Activated T-helper 2 cell treated with anti-CD3 and anti-CD28 coated beads, Interferon-gamma antibody, Interleukin-2, Interleukin-4, amounts not matched to agents 10 μg/mL and 5 μg/mL and 100 μg/mL, durations not matched to agents 14 hours and 24 hours and 36 hours (primary cell): ENCODE data around the gene PUM2. TPM values are rescaled to one million over a fixed set of nuclear protein-coding genes. Genes with fewer than 3 reads are reported as not detected.
"Not testable (repeated sequence)": the region's sequence is repeated elsewhere in the genome, so short reads cannot be mapped to it uniquely, and the experiment has no call there.

ENCODE experiments used
- DNase-seq: peaks from one replicate; pipeline ENCODE4 v3.0.0; 2021; ENCODE audit warnings: low spot score
- H3K27ac Mint-ChIP-seq: one replicate; pipeline ENCODE4 v1.8.0; 2021; ENCODE audit warnings: mixed read lengths
- H3K27me3 Mint-ChIP-seq: one replicate; pipeline ENCODE4 v1.8.0; 2021; ENCODE audit warnings: low read depth, mixed read lengths
- H3K36me3 Mint-ChIP-seq: one replicate; pipeline ENCODE4 v1.8.0; 2021; ENCODE audit warnings: low read depth, mixed read lengths
- H3K4me1 Mint-ChIP-seq: one replicate; pipeline ENCODE4 v1.8.0; 2021; ENCODE audit warnings: low read depth, mixed read lengths
- H3K4me3 Mint-ChIP-seq: one replicate; pipeline ENCODE4 v1.8.0; 2021; ENCODE audit warnings: low read depth, mild to moderate bottlenecking, moderate library complexity, mixed read lengths
- H3K9me3 Mint-ChIP-seq: one replicate; pipeline ENCODE4 v1.8.0; 2021; ENCODE audit warnings: mixed read lengths
- intact Hi-C: fragments of 100-400 bp; cut with micrococcal nuclease; formaldehyde crosslinking; loops from one replicate; pipeline ENCODE4 v1.15.1; 2023
- total RNA-seq: library from RNA; stranded (reverse); gene quantifications from 2 replicates; pipeline ENCODE4 v1.2.3, GENCODE V29; 2022

PUM2 gene
- total RNA-seq, 1 donor from 2014 or later: 121 TPM

DNA sequence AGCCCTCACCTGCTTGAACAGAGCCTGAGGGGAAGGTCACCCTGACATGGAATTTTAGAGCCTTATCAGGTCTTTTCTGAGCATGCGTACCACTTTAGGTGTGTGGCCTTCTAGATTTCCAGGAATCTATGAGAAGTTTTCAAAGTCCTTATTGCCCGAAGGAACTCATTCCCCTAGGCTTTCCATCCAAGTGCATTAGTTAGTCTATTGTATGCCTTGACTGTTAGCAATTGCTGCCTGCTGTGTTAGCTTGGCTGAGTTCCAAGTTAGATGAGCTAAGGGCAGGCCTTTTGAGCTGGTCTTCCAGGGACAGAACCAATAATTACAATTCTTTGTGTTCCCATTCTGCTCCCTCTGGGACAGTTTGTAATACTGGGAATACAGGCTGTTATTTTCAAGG, 30.8 kb upstream of the PUM2 start:
- Mint-ChIP-seq H3K36me3 (no peaks in the 10 kb centered on the region), H3K4me3 (no peak overlapping the region), H3K4me1 (peaks cover 3% of the 10 kb centered on the region), H3K9me3 (no peaks in the 10 kb centered on the region), H3K27ac (no peak overlapping the region), H3K27me3 (peaks cover 22% of the 10 kb centered on the region)
- DNase-seq: no peak
- intact Hi-C loops: no loop called here

DNA sequence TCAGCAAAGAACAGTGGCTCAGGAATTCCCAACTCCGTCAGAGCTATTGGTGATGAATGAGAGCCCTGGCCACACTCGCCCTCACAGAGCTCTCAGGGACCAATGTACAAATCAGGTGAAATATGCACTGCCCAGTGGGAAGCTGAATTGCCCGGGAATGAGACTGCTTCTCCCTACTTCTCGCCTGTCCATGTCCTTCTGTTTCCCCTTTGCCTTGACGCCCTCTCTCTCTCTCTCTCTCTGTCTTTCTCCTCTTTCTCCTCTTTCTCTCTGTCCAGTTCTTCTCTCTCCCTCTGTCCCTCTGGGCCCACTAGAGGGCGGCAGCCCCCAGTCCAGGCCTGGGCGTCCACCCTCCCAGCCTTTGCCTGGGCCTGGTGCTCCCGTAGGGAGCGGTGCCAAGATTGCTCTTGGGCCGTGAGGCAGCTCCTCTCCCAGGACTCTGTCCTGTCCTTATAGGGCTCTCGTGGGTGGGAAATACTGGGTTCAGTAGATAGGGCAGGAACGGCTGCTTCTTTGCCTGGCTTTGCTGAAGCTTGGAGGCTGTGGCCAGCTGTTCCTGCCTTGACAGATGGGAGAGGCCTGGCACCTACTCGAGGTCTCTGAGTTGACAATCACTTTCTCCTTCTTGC, 28.4 kb upstream of the PUM2 start:
- Mint-ChIP-seq H3K36me3 (no peaks in the 10 kb centered on the region), H3K9me3 (no peaks in the 10 kb centered on the region), H3K4me3 (no peak overlapping the region), H3K4me1 (peaks cover 3% of the 10 kb centered on the region), H3K27me3 (peaks cover 27% of the 10 kb centered on the region), H3K27ac (no peak overlapping the region)
- intact Hi-C loops: no loop called here
- no peak for DNase-seq

DNA sequence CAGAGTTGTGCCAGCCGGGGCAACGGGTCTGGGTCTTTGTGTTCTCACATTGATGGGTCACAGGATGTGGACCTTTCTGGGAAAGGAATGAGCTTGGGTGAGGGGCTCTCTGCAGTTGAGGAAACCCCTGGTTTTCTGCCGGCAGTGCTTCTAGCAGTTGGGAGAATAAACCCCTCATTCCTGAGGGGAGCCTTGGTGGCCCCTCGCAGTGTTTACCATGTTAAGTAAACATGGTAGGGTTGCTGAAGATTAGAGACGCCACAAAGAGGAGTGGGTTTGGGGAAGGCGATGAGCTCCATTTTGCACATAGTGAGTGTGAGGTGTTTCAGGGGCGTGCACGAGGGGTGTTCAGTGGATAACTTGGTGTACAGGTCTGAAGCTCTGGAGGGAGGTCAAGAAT, 27.7 kb upstream of the PUM2 start:
- no peaks in the 10 kb centered on the region for H3K36me3 Mint-ChIP-seq
- no peak overlapping the region for H3K4me3 Mint-ChIP-seq
- no peak overlapping the region for H3K27ac Mint-ChIP-seq
- no peak for DNase-seq
- intact Hi-C loops: no loop called here
- H3K4me1 Mint-ChIP-seq: peaks cover 3% of the 10 kb centered on the region
- peaks cover 27% of the 10 kb centered on the region for H3K27me3 Mint-ChIP-seq
- H3K9me3 Mint-ChIP-seq: no peaks in the 10 kb centered on the region

DNA sequence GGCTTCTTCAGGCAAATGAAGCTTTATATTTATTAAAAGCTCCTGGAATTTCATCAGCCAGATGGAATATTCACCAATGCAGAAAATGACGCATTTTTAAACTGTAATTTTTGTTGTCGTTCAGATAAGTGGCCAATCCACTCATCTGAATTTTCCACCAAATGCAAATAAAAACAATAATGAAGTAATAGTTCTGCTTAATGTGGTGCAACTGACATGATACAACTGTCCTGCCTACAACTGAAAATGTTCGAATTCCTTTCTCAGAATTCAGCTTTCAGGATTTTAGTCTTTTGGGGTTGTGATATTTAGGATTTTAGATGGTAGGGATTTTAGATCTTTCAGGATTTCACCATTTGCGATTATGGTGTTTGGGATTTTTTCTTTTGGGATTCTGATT, 27.1 kb upstream of the PUM2 start:
- no peak overlapping the region for H3K27ac Mint-ChIP-seq
- H3K4me3 Mint-ChIP-seq: no peak overlapping the region
- peaks cover 27% of the 10 kb centered on the region for H3K27me3 Mint-ChIP-seq
- no peaks in the 10 kb centered on the region for H3K9me3 Mint-ChIP-seq
- H3K36me3 Mint-ChIP-seq: no peaks in the 10 kb centered on the region
- no peak for DNase-seq
- H3K4me1 Mint-ChIP-seq: no peaks in the 10 kb centered on the region
- intact Hi-C loops: no loop called here

DNA sequence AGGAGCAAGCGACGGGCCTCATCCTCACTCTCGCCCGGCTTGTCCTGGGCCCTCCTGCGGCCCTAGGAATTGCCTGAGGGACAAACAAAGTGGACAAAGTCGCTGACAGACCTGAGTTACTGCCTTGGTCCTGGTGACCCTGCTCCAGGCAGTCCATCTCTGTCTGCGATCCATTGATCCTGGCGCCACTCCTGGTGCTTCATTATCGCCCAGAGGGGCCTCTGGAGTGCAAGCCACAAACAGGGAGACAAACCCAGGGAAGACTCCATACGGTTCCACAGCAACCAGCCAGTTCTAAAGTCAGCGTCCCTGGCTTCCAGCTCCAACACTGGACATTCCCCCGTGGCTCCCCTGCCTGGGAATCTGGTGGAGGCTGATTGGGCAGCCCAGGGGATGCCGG, 24.3 kb upstream of the PUM2 start:
- DNase-seq, H3K36me3 Mint-ChIP-seq, H3K4me1 Mint-ChIP-seq, H3K4me3 Mint-ChIP-seq, intact Hi-C loops, H3K27ac Mint-ChIP-seq: not testable (repeated sequence)
- H3K27me3 Mint-ChIP-seq: peaks cover 33% of the 10 kb centered on the region
- H3K9me3 Mint-ChIP-seq: peaks cover 11% of the 10 kb centered on the region

DNA sequence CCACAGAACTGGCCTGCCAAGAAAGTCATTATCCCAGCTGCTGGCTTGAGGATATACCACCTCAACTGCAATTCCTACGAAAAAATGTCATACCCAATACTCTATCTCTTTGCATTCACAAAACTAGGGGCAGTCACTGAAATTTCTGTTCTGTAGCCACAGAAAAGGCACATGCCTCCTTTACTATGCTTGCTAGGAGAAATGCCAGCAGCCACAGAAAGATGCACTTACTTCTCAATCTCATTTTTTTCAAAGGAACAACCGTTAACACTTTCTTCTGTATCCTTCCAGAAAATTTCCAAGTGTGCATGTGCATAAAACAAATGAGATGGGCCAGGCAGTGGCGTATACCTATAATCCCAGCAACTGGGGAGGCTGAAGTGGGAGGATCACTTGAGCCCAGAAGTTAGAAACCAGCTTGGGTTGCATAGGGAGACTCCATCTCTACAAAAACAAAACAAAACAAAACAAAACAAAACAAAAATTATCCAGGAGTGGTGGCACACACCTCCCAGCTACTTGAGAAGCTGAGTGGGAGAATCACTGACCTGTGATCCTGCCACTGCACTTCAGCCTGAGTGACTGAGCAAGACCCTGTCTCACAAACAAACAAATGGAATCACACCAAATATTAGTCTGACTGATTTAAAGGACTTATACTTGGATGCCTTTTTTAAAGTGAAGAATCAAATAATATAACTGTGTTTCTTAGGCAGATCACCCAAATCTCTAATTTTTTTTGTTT, 22.4 kb upstream of the PUM2 start:
- Mint-ChIP-seq H3K36me3 (peaks cover 12% of the 10 kb centered on the region), H3K4me1 (peaks cover 1% of the 10 kb centered on the region), H3K27ac (no peak overlapping the region), H3K9me3 (peaks cover 29% of the 10 kb centered on the region), H3K27me3 (peaks cover 28% of the 10 kb centered on the region), H3K4me3 (no peak overlapping the region)
- no peak for DNase-seq
- intact Hi-C loops: no loop called here

DNA sequence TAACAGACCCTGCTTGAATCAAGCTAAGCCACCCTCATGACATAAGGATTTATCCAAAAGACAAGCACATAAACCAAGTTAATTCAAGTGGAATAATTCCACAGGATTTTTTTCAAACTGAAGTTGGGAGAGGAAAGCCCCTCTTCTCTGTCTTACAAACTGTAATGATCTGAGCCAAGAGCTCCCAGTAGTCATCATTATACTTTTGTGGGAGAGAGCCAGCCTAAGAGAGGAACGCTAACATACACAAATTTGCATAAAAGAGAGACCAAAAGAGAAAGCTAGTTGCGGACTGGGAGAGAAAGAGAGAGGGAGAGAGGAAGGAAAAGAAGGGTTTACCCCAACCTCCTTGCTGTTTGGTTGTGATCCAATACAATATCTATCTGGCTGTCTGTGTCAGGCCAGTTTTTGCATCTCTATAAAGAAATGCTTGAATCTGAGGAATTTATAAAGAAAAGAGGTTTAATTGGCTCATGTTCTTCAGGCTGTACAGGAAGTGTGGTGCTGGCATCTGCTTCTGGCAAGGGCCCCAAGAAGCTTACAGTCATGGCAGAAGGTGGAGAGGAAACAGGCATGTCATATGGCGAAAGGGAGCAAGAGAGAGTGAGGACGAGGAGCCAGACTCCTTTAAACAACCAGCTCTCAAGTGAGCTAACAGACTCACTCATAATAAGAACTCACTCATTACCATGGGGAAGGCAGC, 20.8 kb upstream of the PUM2 start:
- Mint-ChIP-seq H3K4me1 (peaks cover 8% of the 10 kb centered on the region), H3K27ac (no peak overlapping the region), H3K9me3 (peaks cover 44% of the 10 kb centered on the region), H3K4me3 (no peak overlapping the region), H3K27me3 (peaks cover 22% of the 10 kb centered on the region), H3K36me3 (peaks cover 27% of the 10 kb centered on the region)
- intact Hi-C loops: no loop called here
- DNase-seq: no peak

DNA sequence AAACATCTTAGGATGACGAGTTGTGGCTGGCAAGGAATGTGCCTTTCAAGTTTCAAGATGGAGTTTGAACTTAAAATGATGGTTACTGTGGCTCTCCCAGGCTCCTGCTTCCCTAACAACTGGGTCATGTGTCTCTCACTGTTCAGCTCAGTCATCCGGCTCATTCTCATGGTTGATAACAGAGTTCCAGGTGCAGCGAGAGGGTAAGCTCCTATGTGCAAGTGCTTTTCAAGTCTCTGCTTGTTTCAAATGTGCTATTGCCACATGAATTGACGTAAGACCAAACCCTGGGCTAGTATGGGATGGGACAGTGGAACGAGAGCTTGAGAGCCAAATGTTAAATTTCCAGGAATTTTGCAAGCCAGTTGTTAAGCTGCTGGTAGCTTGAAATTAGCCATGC, 19.5 kb upstream of the PUM2 start:
- no peak overlapping the region for H3K4me3 Mint-ChIP-seq
- H3K27ac Mint-ChIP-seq: no peak overlapping the region
- peaks cover 44% of the 10 kb centered on the region for H3K9me3 Mint-ChIP-seq
- H3K27me3 Mint-ChIP-seq: peaks cover 16% of the 10 kb centered on the region
- intact Hi-C loops: no loop called here
- peaks cover 20% of the 10 kb centered on the region for H3K4me1 Mint-ChIP-seq
- DNase-seq: no peak
- H3K36me3 Mint-ChIP-seq: peaks cover 27% of the 10 kb centered on the region

DNA sequence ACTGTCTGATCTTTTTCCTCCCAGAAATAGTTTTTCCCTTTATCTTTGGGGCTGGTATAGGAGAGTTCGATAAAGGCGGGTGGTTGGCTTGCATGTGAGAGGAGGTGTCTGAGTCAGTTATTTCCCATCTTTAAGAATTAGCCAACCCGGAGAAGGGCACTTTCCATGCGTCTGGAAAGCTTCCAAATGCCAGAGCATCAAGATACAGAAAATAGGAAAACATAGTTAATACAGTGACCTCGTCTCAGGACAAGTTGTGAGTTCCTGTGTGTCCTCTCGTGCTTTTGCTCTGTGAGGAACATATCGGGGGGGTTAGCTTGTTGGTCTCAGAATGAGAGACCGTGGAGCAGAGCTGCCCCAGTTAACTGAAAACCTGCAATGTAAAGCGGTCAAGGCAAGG, 18.7 kb upstream of the PUM2 start:
- DNase-seq: no peak
- Mint-ChIP-seq H3K27me3 (peaks cover 16% of the 10 kb centered on the region), H3K27ac (no peak overlapping the region), H3K4me3 (no peak overlapping the region), H3K36me3 (peaks cover 27% of the 10 kb centered on the region), H3K4me1 (peaks cover 25% of the 10 kb centered on the region), H3K9me3 (peaks cover 44% of the 10 kb centered on the region)
- intact Hi-C loops: loop anchor here (5.0 kb wide), 1 partner anchor 467 kb away; the partner anchor contains the start of gene TTC32

DNA sequence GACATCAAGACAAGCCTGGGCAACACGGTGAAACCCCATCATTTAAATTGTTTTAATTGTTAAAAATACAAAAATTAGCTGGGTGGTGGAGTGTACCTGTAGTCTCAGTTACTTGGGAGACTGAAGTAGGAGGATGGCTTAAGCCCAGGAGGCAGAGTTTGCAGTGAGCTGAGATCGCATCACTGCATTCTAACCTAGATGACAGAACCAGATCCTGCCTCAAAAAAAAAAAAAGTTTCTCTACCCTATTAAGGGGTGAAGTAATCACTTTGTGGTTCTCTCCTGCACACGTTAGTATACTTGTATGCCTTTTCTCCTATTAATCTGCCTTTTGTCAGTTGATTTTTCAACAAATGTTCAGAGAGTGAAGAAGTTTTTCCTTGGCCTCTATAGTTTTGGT, 18.1 kb upstream of the PUM2 start:
- Mint-ChIP-seq H3K36me3 (peaks cover 27% of the 10 kb centered on the region), H3K9me3 (peaks cover 44% of the 10 kb centered on the region), H3K4me3 (no peak overlapping the region), H3K27ac (no peak overlapping the region), H3K4me1 (peaks cover 25% of the 10 kb centered on the region), H3K27me3 (peaks cover 16% of the 10 kb centered on the region)
- intact Hi-C loops: loop anchor here (5.0 kb wide), 1 partner anchor 466 kb away; the partner anchor contains the start of gene TTC32
- no peak for DNase-seq

DNA sequence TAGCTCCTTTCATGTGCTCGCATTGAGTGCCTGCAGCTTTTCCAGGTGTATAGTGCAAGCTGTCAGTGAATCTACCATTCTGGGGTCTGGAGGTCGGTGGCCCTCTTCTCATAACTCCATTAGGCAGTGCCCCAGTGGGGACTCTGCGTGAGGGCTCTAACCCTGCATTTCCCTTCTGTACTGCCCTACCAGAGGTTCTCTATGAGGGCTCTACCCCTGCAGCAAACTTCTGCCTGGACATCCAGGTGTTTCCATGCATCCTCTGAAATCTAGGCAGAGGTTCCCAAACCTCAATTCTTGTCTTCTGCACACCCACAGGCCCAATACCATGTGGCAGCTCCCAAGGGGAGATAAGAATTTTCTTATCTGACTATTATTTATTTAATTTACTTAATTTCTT, 17.3 kb upstream of the PUM2 start:
- H3K9me3 Mint-ChIP-seq: peaks cover 44% of the 10 kb centered on the region
- peaks cover 27% of the 10 kb centered on the region for H3K36me3 Mint-ChIP-seq
- intact Hi-C loops: loop anchor here (5.0 kb wide), 1 partner anchor 466 kb away; the partner anchor contains the start of gene TTC32
- H3K4me3 Mint-ChIP-seq, DNase-seq, H3K27ac Mint-ChIP-seq: not testable (repeated sequence)
- H3K4me1 Mint-ChIP-seq: peaks cover 25% of the 10 kb centered on the region
- peaks cover 16% of the 10 kb centered on the region for H3K27me3 Mint-ChIP-seq

DNA sequence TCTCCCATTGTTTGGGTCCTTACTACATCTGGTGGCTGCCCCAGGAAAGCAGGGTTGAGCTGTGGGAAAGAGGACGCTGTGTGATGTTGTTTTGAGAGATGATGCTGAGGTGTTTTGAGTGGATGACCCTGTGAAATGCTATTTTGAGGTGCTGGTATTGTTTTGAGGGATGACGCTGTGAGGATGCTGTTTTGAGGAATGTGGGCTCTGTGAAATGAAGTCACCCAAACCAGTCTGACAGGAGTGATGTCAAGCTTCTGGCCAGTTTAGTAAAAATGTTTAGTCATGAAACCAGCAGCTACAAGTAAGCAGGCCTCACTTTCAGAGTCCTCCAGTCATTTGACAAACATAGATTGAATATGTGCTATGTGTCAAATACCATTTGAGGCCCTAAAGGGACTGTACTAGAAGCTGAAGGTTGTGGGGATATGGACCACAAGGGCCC, 16.1 kb upstream of the PUM2 start:
- peaks cover 40% of the 10 kb centered on the region for H3K9me3 Mint-ChIP-seq
- H3K4me1 Mint-ChIP-seq: peaks cover 25% of the 10 kb centered on the region
- no peak overlapping the region for H3K4me3 Mint-ChIP-seq
- peak overlapping the region; percentile 62 for H3K27ac Mint-ChIP-seq
- DNase-seq: no peak
- intact Hi-C loops: loop anchor here (5.0 kb wide), 1 partner anchor 464 kb away; the partner anchor contains the start of gene TTC32
- H3K27me3 Mint-ChIP-seq: peaks cover 10% of the 10 kb centered on the region
- H3K36me3 Mint-ChIP-seq: peaks cover 27% of the 10 kb centered on the region
